ENCODE results near the gene ZNF789.

DNA sequence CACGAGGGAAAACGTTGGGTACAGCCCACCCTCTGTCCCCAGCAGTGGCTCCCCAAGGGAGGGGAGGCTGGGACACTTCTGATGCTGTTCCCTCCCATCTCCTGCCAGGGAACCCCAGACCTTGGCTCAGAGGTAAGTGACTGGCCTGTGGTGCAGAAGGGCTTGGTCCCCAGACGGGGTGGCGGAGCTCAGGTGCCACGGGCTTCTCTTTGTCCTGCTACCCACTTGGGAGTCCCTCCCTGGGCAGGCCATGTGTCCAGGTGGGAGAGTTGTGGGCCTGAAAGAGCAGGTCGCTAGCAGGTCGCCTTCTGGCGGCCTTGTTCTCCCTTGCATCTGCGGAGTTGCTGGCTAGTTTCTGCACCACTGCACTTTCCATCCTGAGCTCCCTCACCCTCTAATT lies 16.8 kb upstream of the ZNF789 start:
- TF ChIP-seq, protein P1, sequence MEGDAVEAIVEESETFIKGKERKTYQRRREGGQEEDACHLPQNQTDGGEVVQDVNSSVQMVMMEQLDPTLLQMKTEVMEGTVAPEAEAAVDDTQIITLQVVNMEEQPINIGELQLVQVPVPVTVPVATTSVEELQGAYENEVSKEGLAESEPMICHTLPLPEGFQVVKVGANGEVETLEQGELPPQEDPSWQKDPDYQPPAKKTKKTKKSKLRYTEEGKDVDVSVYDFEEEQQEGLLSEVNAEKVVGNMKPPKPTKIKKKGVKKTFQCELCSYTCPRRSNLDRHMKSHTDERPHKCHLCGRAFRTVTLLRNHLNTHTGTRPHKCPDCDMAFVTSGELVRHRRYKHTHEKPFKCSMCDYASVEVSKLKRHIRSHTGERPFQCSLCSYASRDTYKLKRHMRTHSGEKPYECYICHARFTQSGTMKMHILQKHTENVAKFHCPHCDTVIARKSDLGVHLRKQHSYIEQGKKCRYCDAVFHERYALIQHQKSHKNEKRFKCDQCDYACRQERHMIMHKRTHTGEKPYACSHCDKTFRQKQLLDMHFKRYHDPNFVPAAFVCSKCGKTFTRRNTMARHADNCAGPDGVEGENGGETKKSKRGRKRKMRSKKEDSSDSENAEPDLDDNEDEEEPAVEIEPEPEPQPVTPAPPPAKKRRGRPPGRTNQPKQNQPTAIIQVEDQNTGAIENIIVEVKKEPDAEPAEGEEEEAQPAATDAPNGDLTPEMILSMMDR (IDR thresholded peaks at IDR 0.05) = no peak
- no peak for TF ChIP-seq POLR2A (IDR thresholded peaks at IDR 0.05)

All from Peyer's patch (tissue), 4 donors.